GM18519 (cell line): ENCODE data around the gene ZNF133.
"Not testable (repeated sequence)": the region's sequence is repeated elsewhere in the genome, so short reads cannot be mapped to it uniquely, and the experiment has no call there.

Experiments used
- ATAC-seq: cut with Tn5 transposase; IDR thresholded peaks from one replicate; pipeline ENCODE4 v1.9.1; 2021; ENCODE audit warnings: mild to moderate bottlenecking, moderate library complexity; ENCODE audit not compliant: unreplicated experiment, low FRiP score

Gene ZNF133

GRCh38 chr20:18284805-18285533, 3.4 kb upstream of the ZNF133 start:
- no peak for ATAC-seq

- ATAC-seq = no peak
These were observed 797 bp upstream of the ZNF133 start for GRCh38 chr20:18287546-18287914.

- no peak for ATAC-seq
These were observed 481 bp downstream of the ZNF133 start for GRCh38 chr20:18288749-18289267.

GRCh38 chr20:18289306-18289705, 979 bp downstream of the ZNF133 start:
- no peak for ATAC-seq

- ATAC-seq = no peak
These were observed 11.0 kb downstream of the ZNF133 start for GRCh38 chr20:18299364-18299763.

GRCh38 chr20:18304618-18305017, 16.3 kb downstream of the ZNF133 start:
- no peak for ATAC-seq

GRCh38 chr20:18307301-18307700, 19.0 kb downstream of the ZNF133 start:
- ATAC-seq = no peak

GRCh38 chr20:18310051-18310450, 21.7 kb downstream of the ZNF133 start:
- ATAC-seq = no peak

GRCh38 chr20:18310592-18310991, 22.3 kb downstream of the ZNF133 start:
- no peak for ATAC-seq

GRCh38 chr20:18312723-18313122, 24.4 kb downstream of the ZNF133 start:
- no peak for ATAC-seq

- ATAC-seq = no peak
These were observed 25.1 kb downstream of the ZNF133 start for GRCh38 chr20:18313411-18313810.

- no peak for ATAC-seq
These were observed 26.6 kb downstream of the ZNF133 start for GRCh38 chr20:18314786-18315406.

- ATAC-seq = no peak
These were observed 27.8 kb downstream of the ZNF133 start for GRCh38 chr20:18316166-18316565.

GRCh38 chr20:18321316-18321715, 33.0 kb downstream of the ZNF133 start:
- ATAC-seq = no peak

GRCh38 chr20:18321976-18322950, 33.9 kb downstream of the ZNF133 start:
- no peak for ATAC-seq

- no peak for ATAC-seq
These were observed 35.4 kb downstream of the ZNF133 start for GRCh38 chr20:18323705-18324104.

GRCh38 chr20:18324596-18325089, 36.3 kb downstream of the ZNF133 start:
- ATAC-seq = no peak

- ATAC-seq = no peak
These were observed 38.7 kb downstream of the ZNF133 start for GRCh38 chr20:18326990-18327389.

- ATAC-seq = no peak
These were observed 43.4 kb downstream of the ZNF133 start for GRCh38 chr20:18331694-18332093.

GRCh38 chr20:18349749-18350148, 61.4 kb downstream of the ZNF133 start:
- not testable (repeated sequence) for ATAC-seq

- ATAC-seq = no peak
These were observed 71.5 kb downstream of the ZNF133 start for GRCh38 chr20:18359854-18360253.
